Left forelimb (tissue), 1 donor: ENCODE measurements around the gene SHISA2.

Source experiments
- DNase-seq: peaks from one replicate; pipeline ENCODE4 v3.0.0-alpha.2; 2018; ENCODE audit warnings: low spot score

The SHISA2 gene

GRCh38 chr13:26017932-26018665, 33.7 kb downstream of the SHISA2 start:
- no peak for DNase-seq

- no peak for DNase-seq
Observed at GRCh38 chr13:26017196-26017921, 34.5 kb downstream of the SHISA2 start.

GRCh38 chr13:26016189-26016588, 35.6 kb downstream of the SHISA2 start:
- no peak for DNase-seq

GRCh38 chr13:26015271-26016125, 36.3 kb downstream of the SHISA2 start:
- no peak for DNase-seq

- DNase-seq: no peak
Observed at GRCh38 chr13:26012995-26013394, 38.8 kb downstream of the SHISA2 start.

- DNase-seq: peak; percentile 67
Observed at GRCh38 chr13:26011996-26012821, 39.6 kb downstream of the SHISA2 start.

- DNase-seq: no peak
Observed at GRCh38 chr13:26011208-26011573, 40.6 kb downstream of the SHISA2 start.

GRCh38 chr13:26010487-26011207, 41.2 kb downstream of the SHISA2 start:
- DNase-seq: no peak

GRCh38 chr13:26007261-26008125, 44.3 kb downstream of the SHISA2 start:
- DNase-seq: no peak
